Renal pelvis (tissue), 4 donors: Measurements from ENCODE around the gene MBD6. TPM values are rescaled to one million over a fixed set of nuclear protein-coding genes. Genes with fewer than 3 reads are reported as not detected.
"Not testable (repeated sequence)": the region's sequence is repeated elsewhere in the genome, so short reads cannot be mapped to it uniquely, and the experiment has no call there.

Experiments
- DNase-seq: peaks from one replicate; pipeline ENCODE4 v3.0.0-alpha.2; 2013
- polyA plus RNA-seq, 3 donors: library from polyadenylated mRNA; unstranded; fragments of 120-200 nt; gene quantifications; one replicate each; pipeline ENCODE4 v1.2.1, GENCODE V29; 2013; ENCODE audit not compliant: insufficient read length in 3 of 3

Gene MBD6
- polyA plus RNA-seq, 3 donors: 61.1 to 96.4 (median 80.6) TPM

DNA sequence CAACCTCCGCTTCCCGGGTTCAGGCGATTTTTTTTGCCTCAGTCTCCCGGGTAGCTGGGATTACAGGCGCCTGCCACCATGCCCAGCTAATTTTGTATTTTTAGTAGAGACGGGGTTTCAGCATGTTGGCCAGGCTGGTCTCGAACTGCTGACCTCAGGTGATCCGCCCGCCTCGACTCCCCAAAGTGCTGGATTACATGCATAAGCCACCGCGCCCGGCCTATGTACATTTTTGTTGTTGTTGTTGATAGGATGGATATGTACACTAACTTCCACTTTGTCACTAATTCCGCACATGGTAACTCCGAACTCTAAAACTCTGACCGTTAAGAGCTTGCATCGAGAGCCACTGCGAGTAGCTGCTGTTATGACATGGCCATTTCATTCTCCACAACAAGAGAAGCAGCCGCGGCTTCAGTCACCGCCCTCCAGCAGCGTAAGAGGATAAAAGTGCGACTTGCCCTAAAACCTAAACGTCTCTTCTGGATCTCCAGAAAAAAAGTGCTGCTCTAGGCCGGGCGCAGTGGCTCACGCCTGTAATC lies 35.5 kb upstream of the MBD6 start:
- DNase-seq: no peak

DNA sequence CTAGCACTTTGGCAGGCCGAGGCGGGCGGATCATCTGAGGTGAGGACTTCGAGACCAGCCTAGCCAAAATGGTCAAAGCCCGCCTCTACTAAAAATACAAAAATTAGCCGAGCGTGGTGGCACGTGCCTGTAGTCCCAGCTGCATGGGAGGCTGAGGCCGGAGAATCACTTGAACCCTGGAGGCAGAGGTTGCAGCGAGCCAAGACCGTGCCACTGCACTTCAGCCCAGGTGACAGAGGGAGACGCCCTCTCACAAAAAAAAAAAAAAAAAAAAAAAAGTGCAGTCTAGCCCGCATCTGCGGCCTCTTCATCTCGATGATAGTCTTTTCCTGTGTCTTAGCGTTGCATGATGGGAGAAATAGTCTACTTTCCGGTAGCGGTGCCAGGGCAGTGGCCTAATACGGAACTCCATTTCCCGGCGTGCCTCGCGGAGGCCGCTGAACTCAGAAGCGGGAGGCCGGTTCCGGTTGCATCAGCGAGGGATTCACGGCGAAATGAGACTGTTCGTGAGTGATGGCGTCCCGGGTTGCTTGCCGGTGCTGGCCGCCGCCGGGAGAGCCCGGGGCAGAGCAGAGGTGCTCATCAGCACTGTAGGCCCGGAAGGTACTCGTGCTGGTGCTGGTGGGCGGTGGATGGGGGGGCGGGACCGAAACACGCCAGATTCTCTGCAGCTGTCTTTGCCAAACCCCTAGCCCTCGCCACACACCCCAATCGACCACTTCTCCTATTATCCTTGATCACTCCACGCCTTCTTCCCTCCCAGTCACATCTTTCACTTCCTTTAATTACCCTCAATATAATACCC lies 34.8 kb upstream of the MBD6 start, which contains the start of gene MARS1:
TSS of gene MARS1 (plus strand) at position 472 of the 805 bp plus-strand sequence. CDS start at position 495, 23 bp downstream.
- peak; percentile 96 for DNase-seq

DNA sequence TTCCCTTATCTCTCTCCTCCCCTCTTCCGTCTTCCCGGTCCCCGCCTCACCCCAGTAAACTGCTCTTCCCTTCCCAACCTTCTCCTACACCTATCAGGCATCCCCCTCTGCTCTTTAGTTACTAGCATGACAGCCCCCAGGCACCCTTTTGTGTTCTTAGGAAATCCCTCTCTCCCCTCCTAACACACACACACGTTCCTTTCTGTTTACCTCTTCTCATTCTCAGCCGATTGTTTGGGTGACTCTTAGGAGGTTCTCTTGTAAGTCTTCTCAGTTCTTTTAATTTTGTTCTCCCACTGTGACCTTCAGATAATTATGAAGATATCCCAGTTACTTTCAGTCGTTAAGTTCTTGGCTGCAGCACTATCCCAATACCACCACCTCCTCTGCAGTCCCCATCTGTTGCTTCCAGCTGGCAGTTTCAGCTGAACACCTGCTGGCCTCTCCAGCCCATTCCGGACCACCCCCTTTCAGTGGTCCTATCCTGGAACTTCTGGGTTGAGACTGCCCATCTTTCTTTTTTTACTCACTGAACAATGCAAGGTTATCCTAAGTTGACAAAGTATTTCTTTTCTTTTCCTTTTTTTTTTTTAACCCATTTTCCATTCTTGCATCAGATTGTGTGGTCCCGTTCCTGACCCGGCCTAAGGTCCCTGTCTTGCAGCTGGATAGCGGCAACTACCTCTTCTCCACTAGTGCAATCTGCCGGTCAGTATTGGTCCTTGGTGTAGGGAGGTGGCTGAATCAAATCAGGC lies 34.0 kb upstream of the MBD6 start:
- no peak for DNase-seq

DNA sequence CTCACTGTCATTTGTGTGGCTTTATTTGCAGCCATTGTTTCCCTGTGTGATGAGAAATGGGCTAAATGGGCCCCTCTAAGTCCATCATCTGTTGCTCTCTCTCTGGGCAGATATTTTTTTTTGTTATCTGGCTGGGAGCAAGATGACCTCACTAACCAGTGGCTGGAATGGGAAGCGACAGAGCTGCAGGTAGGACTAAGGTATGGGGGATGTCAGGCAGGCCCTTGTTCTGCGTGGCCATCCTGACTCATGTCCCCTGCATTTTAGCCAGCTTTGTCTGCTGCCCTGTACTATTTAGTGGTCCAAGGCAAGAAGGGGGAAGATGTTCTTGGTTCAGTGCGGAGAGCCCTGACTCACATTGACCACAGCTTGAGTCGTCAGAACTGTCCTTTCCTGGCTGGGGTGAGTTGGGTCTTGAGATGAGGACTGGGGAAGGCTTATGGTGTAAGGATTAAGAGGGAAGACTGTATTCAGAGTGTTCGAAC lies 33.4 kb upstream of the MBD6 start:
- DNase-seq: no peak

DNA sequence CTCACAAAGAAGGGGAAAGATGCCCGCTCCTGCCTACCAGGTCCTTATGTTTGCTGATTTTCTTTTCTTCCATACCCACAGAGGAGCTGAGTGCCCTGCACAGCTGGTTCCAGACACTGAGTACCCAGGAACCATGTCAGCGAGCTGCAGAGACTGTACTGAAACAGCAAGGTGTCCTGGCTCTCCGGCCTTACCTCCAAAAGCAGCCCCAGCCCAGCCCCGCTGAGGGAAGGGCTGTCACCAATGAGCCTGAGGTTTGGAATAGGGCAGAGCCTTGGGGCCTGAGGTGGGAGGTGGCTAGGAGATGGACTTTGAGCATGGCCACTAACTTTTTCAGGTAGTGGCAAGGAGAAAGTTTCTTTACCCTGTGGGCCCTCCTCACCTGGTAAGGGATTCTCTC lies 32.5 kb upstream of the MBD6 start:
- no peak for DNase-seq

DNA sequence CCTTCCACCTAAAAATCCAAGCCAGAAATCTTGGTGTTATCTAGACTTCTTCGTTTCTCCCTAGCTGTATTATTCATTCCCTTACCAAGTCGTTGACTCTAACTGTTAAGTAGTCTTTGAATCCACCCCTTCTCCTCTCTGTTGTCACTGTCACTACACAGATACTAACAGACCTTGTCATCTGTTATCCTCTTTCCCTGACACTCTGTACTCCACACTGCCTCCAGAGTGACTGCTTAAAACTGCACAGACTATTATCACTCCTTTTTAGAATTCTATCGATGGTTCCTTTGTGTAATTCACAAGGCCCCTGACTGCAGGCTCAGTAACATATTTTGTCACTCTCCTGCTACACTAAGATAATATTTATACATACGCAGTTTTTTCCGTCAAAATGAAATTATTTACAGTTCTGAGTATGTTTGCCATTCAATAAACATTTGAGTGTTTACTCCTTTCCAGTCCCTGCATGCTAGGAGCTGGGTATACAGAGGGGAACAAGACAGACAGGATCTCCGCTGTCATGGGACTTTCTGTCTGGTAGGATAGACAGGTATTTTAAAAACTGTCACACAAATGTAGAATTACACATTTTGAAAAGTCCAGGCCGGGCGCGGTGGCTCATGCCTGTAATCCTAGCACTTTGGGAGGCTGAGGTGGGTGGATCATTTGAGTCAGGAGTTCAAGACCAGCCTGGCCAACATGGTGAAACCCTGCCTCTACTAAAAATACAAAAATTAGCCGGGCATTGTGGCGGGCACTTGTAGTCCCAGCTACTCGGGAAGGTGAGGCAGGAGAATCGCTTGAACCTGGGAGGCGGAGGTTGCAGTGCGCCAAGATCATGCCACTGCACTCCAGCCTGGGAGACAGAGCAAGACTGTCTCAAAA lies 31.0 kb upstream of the MBD6 start:
- DNase-seq: no peak

DNA sequence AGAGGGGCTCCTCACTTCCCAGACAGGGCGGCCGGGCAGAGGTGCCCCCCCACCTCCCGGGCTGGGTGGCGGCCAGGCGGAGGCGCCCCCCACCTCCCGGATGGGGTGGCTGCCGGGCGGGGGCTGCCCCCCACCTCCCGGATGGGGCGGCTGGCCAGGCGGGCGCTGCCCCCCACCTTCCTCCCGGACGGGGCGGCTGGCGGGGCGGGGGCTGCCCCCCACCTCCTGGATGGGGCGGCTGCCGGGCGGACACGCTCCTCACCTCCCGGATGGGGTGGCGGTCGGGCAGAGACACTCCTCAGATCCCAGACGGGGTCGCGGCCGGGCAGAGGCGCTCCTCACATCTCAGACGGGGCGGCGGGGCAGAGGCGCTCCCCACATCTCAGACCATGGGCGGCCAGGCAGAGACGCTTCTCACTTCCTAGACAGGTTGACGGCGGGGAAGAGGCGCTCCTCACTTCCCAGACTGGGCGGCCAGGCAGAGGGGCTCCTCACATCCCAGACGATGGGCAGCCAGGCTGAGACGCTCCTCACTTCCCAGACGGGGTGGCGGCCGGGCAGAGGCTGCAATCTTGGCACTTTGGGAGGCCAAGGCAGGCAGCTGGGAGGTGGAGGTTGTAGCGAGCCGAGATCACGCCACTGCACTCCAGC lies 27.4 kb upstream of the MBD6 start:
- not testable (repeated sequence) for DNase-seq

DNA sequence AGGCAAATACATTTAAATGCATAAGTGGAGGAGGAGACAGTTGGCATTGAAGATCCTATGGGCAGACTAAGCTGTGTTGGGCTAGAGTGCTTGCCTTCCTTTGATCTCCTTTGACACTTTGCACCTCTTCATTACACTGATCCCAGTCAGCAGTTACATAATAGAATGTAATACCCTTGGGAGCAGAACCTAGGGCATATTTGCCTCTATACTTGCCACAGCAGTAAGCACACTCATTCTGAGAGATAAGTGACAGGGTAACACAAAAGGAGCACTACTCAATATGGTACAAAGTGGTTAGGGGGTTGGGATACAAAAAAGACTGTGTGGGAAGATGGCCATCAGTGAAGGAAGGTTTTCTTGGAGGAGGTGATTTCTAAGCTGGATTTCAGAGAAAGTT lies 25.8 kb upstream of the MBD6 start:
- no peak for DNase-seq

DNA sequence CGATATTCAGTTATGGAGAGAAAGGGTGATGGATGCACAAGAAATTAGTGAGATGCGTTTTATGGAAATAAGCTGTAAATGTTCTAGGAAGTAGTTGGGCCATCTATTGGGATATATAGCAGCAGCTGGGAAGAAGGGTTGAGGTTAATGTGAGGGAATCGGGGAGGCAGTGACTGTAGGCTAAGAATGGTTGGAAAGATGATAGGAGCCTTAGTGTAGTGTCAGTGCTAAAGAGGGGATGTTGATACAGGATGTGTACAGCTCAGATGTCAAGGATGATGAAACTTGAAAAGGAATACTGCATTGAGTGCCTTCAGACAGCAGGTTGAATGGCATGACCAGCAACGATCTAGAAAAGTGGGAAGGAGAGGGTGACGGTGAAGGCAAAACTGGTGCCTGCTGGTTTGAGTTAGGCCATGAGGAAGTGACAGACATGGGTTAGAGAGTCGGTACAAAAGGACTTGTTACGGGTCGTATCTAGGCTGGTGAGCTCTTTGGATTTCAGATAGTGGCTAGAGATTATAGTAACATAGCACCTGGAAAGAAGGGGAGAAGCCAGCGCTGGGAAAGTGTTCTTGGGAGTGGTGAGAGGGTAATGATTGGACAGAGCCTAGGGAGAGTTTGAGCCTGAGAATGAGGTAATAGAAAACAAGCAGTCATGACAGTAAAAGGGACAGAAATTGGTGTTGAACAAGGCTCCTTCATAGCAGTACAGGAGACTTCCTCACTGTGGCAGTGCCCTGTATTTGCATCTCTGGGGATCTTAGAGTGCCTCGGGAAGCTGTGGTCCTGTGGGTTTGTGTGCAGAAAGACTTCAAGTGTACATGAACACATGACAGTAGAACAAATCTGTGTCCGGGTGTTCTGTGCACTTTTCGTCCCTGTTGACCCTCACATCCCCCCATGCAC lies 25.1 kb upstream of the MBD6 start:
- no peak for DNase-seq

DNA sequence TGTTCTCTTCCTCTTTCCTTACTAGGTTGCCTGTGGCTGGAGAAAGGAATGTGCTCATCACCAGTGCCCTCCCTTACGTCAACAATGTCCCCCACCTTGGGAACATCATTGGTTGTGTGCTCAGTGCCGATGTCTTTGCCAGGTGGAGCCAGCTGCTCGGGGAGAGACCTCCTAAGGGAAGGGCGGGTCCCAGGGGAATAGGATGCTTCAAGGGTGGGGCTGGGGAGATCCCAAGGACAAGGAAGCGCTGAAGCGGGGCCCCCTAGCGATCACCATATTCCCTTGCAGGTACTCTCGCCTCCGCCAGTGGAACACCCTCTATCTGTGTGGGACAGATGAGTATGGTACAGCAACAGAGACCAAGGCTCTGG lies 24.5 kb upstream of the MBD6 start:
- no peak for DNase-seq

DNA sequence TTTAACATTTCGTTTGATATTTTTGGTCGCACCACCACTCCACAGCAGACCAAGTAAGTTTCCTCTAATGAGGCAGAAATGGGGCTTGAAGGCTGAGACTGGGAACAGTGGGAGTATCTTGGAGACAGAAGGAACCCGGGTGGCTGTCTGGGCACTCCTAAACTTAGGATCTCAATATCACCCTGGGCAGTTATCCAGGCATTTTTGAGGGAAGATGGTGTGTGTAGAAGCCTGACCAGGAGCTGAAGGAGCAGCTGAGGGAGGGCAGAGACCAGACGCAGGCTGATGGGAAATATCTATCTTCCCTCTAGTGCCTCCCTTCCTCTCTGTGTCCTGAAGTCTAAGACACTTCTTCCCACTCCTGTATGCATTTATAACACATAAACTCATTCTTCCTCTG lies 24.1 kb upstream of the MBD6 start:
- no peak for DNase-seq

DNA sequence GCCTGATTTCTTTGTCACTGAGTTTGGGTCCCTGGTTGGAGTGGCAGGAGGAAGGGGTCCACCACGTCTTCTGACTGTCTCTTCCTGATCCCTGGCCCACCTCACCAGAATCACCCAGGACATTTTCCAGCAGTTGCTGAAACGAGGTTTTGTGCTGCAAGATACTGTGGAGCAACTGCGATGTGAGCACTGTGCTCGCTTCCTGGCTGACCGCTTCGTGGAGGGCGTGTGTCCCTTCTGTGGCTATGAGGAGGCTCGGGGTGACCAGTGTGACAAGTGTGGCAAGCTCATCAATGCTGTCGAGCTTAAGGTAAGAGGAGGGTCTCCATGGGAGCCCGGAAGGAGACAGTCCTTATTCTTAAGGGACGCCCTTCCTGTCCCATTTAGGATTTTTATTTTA lies 22.4 kb upstream of the MBD6 start:
- DNase-seq: no peak

DNA sequence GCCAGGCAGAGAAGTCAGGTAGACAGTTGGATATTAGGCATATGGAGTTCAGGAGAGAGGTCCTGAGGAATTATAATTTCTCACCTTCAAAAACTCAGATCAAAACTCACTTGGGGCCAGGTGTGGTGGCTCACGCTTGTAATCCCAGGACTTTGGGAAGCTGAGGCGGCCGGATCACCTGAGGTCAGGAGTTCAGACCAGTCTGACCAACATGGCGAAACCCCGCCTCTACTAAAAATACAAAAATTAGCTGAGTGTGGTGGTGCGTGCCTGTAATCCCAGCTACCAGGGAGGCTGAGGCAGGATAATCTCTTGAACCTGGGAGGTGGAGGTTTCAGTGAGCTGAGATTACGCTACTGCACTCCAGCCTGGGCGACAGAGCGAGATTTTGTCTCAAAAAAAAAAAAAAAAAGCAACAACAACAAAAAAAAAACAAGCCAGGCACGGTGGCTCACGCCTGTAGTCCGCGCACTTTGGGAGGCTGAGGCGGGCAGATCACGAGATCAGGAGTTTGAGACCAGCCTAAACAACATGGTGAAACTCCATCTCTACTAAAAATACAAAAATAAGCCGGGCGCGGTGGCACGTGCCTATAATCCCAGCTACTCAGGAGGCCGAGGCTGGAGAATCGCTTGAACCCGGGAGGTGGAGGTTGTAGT lies 20.2 kb upstream of the MBD6 start:
- not testable (repeated sequence) for DNase-seq

DNA sequence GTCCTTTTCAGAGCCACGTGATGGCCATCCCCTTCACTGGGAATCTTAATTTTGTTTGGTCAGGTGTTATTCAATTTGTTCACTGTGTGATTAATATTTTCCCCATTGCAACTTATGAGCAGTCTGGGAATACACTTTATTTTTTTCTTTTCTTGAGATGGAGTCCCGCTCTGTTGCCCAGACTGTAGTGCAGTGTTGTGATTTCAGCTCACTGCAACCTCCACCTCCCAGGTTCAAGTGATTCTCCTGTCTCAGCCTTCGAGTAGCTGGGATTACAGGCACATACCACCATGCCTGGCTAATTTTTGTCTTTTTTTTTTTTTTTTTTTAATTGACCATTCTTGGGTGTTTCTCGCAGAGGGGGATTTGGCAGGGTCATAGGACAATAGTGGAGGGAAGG lies 16.1 kb upstream of the MBD6 start:
- DNase-seq: not testable (repeated sequence)

DNA sequence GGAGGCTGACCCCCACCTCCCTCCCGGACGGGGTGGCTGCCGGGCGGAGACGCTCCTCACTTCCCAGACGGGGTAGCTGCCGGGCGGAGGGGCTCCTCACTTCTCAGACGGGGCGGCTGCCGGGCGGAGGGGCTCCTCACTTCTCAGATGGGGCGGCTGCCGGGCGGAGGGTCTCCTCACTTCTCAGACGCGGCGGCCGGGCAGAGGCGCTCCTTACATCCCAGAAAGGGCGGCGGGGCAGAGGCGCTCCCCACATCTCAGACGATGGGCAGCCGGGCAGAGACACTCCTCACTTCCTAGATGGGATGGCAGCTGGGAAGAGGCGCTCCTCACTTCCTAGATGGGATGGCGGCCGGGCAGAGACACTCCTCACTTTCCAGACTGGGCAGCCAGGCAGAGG lies 14.8 kb upstream of the MBD6 start:
- DNase-seq: not testable (repeated sequence)

DNA sequence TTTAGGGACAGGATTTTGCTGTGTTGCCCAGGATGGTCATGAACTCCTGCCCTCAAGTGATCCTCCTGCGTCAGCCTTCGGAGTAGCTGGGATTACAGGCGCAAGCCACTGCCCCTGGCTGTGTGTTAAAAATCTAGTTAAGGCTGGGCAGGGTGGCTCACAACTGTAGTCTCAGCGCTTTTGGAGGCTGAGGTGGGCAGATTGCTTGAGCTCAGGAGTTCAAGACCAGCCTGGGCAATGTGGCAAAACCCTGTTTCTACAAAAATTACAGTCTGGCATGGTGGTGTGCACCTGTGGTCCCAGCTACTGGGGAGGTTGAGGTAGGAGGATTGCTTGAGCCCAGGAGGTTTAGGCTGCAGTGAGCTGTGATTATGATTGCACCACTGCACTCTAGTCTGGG lies 11.5 kb upstream of the MBD6 start:
- DNase-seq: no peak

DNA sequence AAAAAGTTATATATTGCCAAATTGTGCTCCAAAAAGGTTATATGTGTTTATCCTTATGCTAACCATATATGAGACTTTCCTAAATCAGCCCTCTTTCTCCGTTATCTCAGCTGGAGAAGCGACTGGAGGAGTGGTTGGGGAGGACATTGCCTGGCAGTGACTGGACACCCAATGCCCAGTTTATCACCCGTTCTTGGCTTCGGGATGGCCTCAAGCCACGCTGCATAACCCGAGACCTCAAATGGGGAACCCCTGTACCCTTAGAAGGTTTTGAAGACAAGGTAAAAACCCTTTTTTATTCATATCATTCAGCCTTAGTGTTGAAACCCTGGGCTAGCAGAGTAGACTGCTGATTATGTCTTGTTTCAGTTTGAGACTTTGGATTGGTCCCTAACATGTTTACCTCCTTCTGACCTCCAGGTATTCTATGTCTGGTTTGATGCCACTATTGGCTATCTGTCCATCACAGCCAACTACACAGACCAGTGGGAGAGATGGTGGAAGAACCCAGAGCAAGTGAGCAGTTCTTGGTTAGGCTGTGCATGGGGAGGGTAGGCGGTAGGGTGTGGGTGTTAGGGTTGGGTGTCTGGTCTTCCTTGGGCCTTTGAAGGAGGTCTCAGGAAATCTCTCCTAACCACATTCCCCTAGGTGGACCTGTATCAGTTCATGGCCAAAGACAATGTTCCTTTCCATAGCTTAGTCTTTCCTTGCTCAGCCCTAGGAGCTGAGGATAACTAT lies 10.9 kb upstream of the MBD6 start:
- no peak for DNase-seq

DNA sequence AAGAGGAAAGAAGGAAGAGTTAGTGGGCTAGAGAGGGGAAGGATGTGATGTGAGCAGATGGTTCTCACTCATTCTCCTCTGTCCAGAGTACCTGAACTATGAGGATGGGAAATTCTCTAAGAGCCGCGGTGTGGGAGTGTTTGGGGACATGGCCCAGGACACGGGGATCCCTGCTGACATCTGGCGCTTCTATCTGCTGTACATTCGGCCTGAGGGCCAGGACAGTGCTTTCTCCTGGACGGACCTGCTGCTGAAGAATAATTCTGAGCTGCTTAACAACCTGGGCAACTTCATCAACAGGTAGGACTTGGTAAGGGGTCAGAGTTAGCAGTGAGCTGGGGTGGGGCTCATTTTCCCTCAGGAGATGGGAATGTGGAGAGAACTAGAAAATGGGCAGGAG lies 10.0 kb upstream of the MBD6 start:
- DNase-seq: no peak

DNA sequence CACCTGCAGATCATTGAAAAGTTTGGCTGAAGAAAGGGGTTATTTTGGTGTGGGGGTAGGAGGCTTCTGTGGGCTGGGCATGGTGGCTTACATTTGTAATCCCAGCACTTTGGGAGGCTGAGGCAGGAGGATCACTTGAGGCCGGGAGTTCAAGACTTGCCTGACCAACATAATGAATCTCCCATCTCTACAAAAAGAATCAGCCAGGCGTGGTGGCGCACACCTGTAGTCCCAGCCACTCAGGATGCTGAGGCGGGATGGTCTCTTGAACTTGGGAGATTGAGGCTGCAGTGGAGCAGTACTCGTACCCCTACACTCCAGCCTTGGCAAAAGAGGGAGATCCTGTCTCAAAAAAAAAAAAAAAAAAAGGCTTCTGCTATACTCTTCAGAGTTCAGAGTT lies 9.4 kb upstream of the MBD6 start:
- no peak for DNase-seq
